Keratinocyte (primary cell): Measurements from ENCODE around the gene UQCRC1.

ENCODE experiments used
- EZH2 ChIP-seq: IDR thresholded peaks from one replicate; pipeline ENCODE4 v1.6.1; 2012; ENCODE audit warnings: inconsistent platforms, mild to moderate bottlenecking, low read length, moderate library complexity
- TF ChIP-seq, protein P1 (sequence below), 3 experiments: IDR thresholded peaks in 1 of 3; conservative IDR thresholded peaks in 1 of 3; optimal IDR thresholded peaks in 1 of 3; 2 replicates in 2 of 3; 3 replicates in 1 of 3; pipeline versions ENCODE3 to v1.5.1; 2011; ENCODE audit warnings: low read length in 3 of 3, mild to moderate bottlenecking in 3 of 3, moderate library complexity in 2 of 3, control low read depth in 1 of 3, inconsistent platforms in 1 of 3; ENCODE audit not compliant: insufficient read depth in 2 of 3; ENCODE audit errors: extremely low read depth in 1 of 3

DNA sequence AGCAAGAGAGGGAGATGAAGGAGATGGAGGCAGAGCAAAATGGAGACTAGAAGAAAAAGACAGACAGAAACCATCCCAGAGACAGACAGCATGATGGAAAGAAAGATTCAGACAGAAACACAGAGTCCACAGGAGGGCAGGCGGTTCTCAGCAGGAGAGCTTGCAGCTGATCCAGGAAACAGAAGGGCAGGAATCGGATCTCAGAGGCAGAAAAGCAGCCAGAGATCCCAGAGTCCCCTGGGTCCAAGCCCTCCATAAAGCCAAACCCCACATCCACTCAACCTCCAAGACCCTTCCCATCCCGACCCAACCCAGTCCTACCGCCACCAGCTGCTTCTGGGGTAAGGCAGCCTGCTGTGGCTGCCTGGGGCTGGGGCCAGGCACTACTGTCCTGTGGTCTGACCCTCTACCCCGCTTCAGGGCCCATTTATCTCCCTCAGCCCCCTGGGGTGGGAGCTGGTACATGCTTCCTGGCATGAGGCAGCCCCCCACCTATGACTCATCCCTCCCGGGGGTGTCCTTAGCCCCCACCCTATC is 46.0 kb downstream of the UQCRC1 start, which contains the start of gene UCN2:
- no peak for TF ChIP-seq EZH2
- TF ChIP-seq, protein P1, sequence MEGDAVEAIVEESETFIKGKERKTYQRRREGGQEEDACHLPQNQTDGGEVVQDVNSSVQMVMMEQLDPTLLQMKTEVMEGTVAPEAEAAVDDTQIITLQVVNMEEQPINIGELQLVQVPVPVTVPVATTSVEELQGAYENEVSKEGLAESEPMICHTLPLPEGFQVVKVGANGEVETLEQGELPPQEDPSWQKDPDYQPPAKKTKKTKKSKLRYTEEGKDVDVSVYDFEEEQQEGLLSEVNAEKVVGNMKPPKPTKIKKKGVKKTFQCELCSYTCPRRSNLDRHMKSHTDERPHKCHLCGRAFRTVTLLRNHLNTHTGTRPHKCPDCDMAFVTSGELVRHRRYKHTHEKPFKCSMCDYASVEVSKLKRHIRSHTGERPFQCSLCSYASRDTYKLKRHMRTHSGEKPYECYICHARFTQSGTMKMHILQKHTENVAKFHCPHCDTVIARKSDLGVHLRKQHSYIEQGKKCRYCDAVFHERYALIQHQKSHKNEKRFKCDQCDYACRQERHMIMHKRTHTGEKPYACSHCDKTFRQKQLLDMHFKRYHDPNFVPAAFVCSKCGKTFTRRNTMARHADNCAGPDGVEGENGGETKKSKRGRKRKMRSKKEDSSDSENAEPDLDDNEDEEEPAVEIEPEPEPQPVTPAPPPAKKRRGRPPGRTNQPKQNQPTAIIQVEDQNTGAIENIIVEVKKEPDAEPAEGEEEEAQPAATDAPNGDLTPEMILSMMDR (optimal IDR thresholded peaks at IDR 0.05 in 1 of 3, IDR thresholded peaks at IDR 0.05 in 1 of 3, conservative IDR thresholded peaks at IDR 0.05 in 1 of 3; ENCODE audit: extremely low read depth in 1 of 3, insufficient read depth in 2 of 3, low read length in 3 of 3): no peak
